ENCODE results near the gene SLC27A5. TPM values are rescaled to one million over a fixed set of nuclear protein-coding genes. Genes with fewer than 3 reads are reported as not detected.

Gene SLC27A5
- total and polyA plus RNA-seq, 2 of the 13 experiments (the other 11 are each of a cell fraction or from before 2014, with no cell fraction given) = 30.3 to 40.2 TPM

GRCh38 chr19:58511353-58512208 is at the start of gene SLC27A5 (continued):
- TF ChIP-seq TAF1 (CRISPR knock-in tag; IDR thresholded peaks at IDR 0.05) = peak; percentile 70; the same call in 1 of the 2 replicates
- TF ChIP-seq AHDC1 (CRISPR knock-in tag; IDR thresholded peaks at IDR 0.05; ENCODE audit: borderline replicate concordance) = no peak
- peak; percentile 59 for TF ChIP-seq ZBTB4 (CRISPR knock-in tag; IDR thresholded peaks at IDR 0.05; ENCODE audit: borderline replicate concordance)
- no peak for TF ChIP-seq SP140L (CRISPR knock-in tag; IDR thresholded peaks at IDR 0.05; ENCODE audit: borderline replicate concordance)
- TF ChIP-seq TOPORS (CRISPR knock-in tag; IDR thresholded peaks at IDR 0.05) = no peak
- TF ChIP-seq NFRKB (IDR thresholded peaks at IDR 0.05) = no peak
- TF ChIP-seq RFX5 (IDR thresholded peaks at IDR 0.05; ENCODE audit: low read depth, low read length) = no peak
- TF ChIP-seq THRA (CRISPR knock-in tag; IDR thresholded peaks at IDR 0.05; ENCODE audit: borderline replicate concordance) = peak; percentile 60; the same call in 1 of the 2 replicates
- TF ChIP-seq ZNF556 (CRISPR knock-in tag; IDR thresholded peaks at IDR 0.05; ENCODE audit: borderline replicate concordance) = peak; percentile 71; the same call in 1 of the 2 replicates
- TF ChIP-seq KAT7 (CRISPR knock-in tag; IDR thresholded peaks at IDR 0.05; ENCODE audit: borderline replicate concordance) = no peak
- 0 out of 2 replicates have a peak, but pooled peaks have one; percentile 80 for TF ChIP-seq ZNF343 (CRISPR knock-in tag; IDR thresholded peaks at IDR 0.05)
- no peak for TF ChIP-seq SUZ12 (IDR thresholded peaks at IDR 0.05; ENCODE audit: low read depth, low read length)
- TF ChIP-seq ZNF367 (CRISPR knock-in tag; IDR thresholded peaks at IDR 0.05; ENCODE audit: borderline replicate concordance) = no peak
- 0 out of 2 replicates have a peak, but pooled peaks have one; percentile 45 for TF ChIP-seq HINFP (CRISPR knock-in tag; IDR thresholded peaks at IDR 0.05; ENCODE audit: low read depth)
- TF ChIP-seq NCOA2 (CRISPR knock-in tag; IDR thresholded peaks at IDR 0.05) = peak; percentile 56; the same call in 1 of the 2 replicates
- peak; percentile 52; the same call in 1 of the 2 replicates for TF ChIP-seq ERF (CRISPR knock-in tag; IDR thresholded peaks at IDR 0.05)
- no peak for TF ChIP-seq ZFAT (CRISPR knock-in tag; conservative IDR thresholded peaks at IDR 0.05)

All from HepG2 (cell line).